H1 (cell line): ENCODE data around the gene MAP4K4. TPM values are rescaled to one million over a fixed set of nuclear protein-coding genes. Genes with fewer than 3 reads are reported as not detected.

ENCODE experiments used
- CTCF ChIA-PET: fragments of 300-600 bp; sonication (Branson Sonifier 250); formaldehyde crosslinking; loops from one replicate; lab custom pipeline; 2021; ENCODE audit not compliant: partially characterized antibody; lab: Charles Lee
- POLR2A ChIA-PET: fragments of 300-600 bp; sonication (Branson Sonifier 250); formaldehyde crosslinking; loops from one replicate; lab custom pipeline; 2021; ENCODE audit warnings: inconsistent platforms; ENCODE audit not compliant: partially characterized antibody; lab: Charles Lee
- DNase-seq, 2 experiments: peaks; one replicate each; pipeline versions ENCODE4 v3.0.0 to v3.0.0-alpha.2; 2010 to 2022; ENCODE audit warnings: low spot score in 2 of 2, low read depth in 1 of 2, mixed read lengths in 1 of 2
- FAIRE-seq: peaks from 2 replicates; lab custom pipeline; 2011; peaks lifted over from hg19 to GRCh38; lab: Jason Lieb, UNC
- H2AFZ ChIP-seq: 2 replicates; pipeline ENCODE4 v1.8.1; 2012; ENCODE audit warnings: low read length, inconsistent platforms
- H2AK5ac ChIP-seq: 2 replicates; pipeline ENCODE4 v1.6.1; 2013; ENCODE audit warnings: low read depth, low read length
- H2BK120ac ChIP-seq: replicated peaks from 2 replicates; pipeline ENCODE3; 2013; ENCODE audit warnings: low read depth, low read length, inconsistent platforms
- H2BK12ac ChIP-seq: 2 replicates; pipeline ENCODE4 v1.6.1; 2013; ENCODE audit warnings: low read depth, low read length
- H2BK15ac ChIP-seq: 2 replicates; pipeline ENCODE4 v1.6.1; 2013; ENCODE audit warnings: low read length
- H2BK20ac ChIP-seq: 2 replicates; pipeline ENCODE4 v1.6.1; 2013; ENCODE audit warnings: low read length
- H2BK5ac ChIP-seq: 2 replicates; pipeline ENCODE4 v1.6.1; 2013; ENCODE audit warnings: low read depth, low read length
- H3K14ac ChIP-seq: 2 replicates; pipeline ENCODE4 v1.6.1; 2013; ENCODE audit warnings: inconsistent platforms; ENCODE audit not compliant: insufficient read length
- H3K18ac ChIP-seq: 2 replicates; pipeline ENCODE4 v1.6.1; 2013; ENCODE audit warnings: low read length; ENCODE audit errors: extremely low read depth
- H3K23ac ChIP-seq: 2 replicates; pipeline ENCODE4 v1.6.1; 2013; ENCODE audit warnings: inconsistent platforms; ENCODE audit not compliant: insufficient read length
- H3K23me2 ChIP-seq: 2 replicates; pipeline ENCODE4 v1.6.1; 2013; ENCODE audit warnings: low read depth, low read length
- H3K27ac ChIP-seq: 2 replicates; pipeline ENCODE4 v1.6.1; 2011; ENCODE audit warnings: low read depth, low read length, inconsistent platforms
- H3K27me3 ChIP-seq, 4 experiments: replicated peaks in 1 of 4; 1 replicate in 1 of 4; 2 replicates in 3 of 4; pipeline versions ENCODE4 v1.6.1 to v1.8.1; 2011 to 2013; ENCODE audit warnings: low read length in 3 of 4, mild to moderate bottlenecking in 3 of 4, inconsistent platforms in 2 of 4, mixed read lengths in 2 of 4, moderate library complexity in 1 of 4; ENCODE audit not compliant: control insufficient read depth in 3 of 4, insufficient read depth in 3 of 4; ENCODE audit errors: extremely low read depth in 1 of 4
- H3K36me3 ChIP-seq, 4 experiments: 2 replicates each; pipeline versions ENCODE4 v1.6.1 to v1.8.1; 2011 to 2013; ENCODE audit warnings: mild to moderate bottlenecking in 4 of 4, low read length in 3 of 4, moderate library complexity in 2 of 4, control low read depth in 1 of 4, inconsistent platforms in 1 of 4; ENCODE audit not compliant: insufficient read depth in 4 of 4, control insufficient read depth in 2 of 4
- H3K4ac ChIP-seq: replicated peaks from 2 replicates; pipeline ENCODE3; 2013; ENCODE audit warnings: low read length, low read depth, mixed read lengths, inconsistent platforms; ENCODE audit not compliant: insufficient read length
- H3K4me1 ChIP-seq, 4 experiments: replicated peaks in 1 of 4; 1 replicate in 1 of 4; 2 replicates in 3 of 4; pipeline versions ENCODE4 v1.6.1 to v1.8.1; 2011 to 2013; ENCODE audit warnings: low read length in 3 of 4, inconsistent platforms in 2 of 4, mixed read lengths in 1 of 4; ENCODE audit not compliant: insufficient read depth in 4 of 4, control insufficient read depth in 3 of 4
- H3K4me2 ChIP-seq, 2 experiments: 2 replicates each; pipeline versions ENCODE4 v1.6.1 to v1.8.1; 2011 to 2013; ENCODE audit warnings: low read depth in 2 of 2, low read length in 2 of 2, control low read depth in 1 of 2, inconsistent platforms in 1 of 2, mild to moderate bottlenecking in 1 of 2; ENCODE audit not compliant: insufficient read depth in 1 of 2
- H3K4me3 ChIP-seq, 4 experiments: fragments of 200-600, 300-600 bp in 1 of 4; sonication (generic), shearing (Covaris generic), sonication (Bioruptor Twin) in 1 of 4; 2 replicates each; pipeline versions ENCODE4 v1.5.1 to v1.8.1; 2011 to 2016; ENCODE audit warnings: low read length in 4 of 4, low read depth in 3 of 4, control low read depth in 2 of 4, inconsistent platforms in 2 of 4, mild to moderate bottlenecking in 2 of 4, mixed read lengths in 1 of 4, moderate library complexity in 1 of 4; ENCODE audit not compliant: insufficient read depth in 2 of 4; ENCODE audit errors: extremely low read depth in 1 of 4
- H3K56ac ChIP-seq: replicated peaks from 2 replicates; pipeline ENCODE3; 2013; ENCODE audit warnings: low read depth, mild to moderate bottlenecking, mixed read lengths, low read length, inconsistent platforms; ENCODE audit not compliant: insufficient read length
- H3K79me1 ChIP-seq: 2 replicates; pipeline ENCODE4 v1.6.1; 2013; ENCODE audit warnings: low read depth, low read length, control low read depth
- H3K79me2 ChIP-seq, 2 experiments: 2 replicates each; pipeline versions ENCODE4 v1.6.1 to v1.8.1; 2012 to 2013; ENCODE audit warnings: low read length in 2 of 2, mild to moderate bottlenecking in 2 of 2, inconsistent platforms in 1 of 2; ENCODE audit not compliant: insufficient read depth in 2 of 2, control insufficient read depth in 1 of 2
- H3K9ac ChIP-seq, 4 experiments: replicated peaks in 1 of 4; 1 replicate in 1 of 4; 2 replicates in 3 of 4; pipeline versions ENCODE4 v1.6.1 to v1.8.1; 2011 to 2013; ENCODE audit warnings: low read depth in 3 of 4, low read length in 3 of 4, control low read depth in 2 of 4, mild to moderate bottlenecking in 2 of 4, moderate library complexity in 2 of 4, inconsistent platforms in 1 of 4; ENCODE audit errors: extremely low read depth in 1 of 4
- H3K9me3 ChIP-seq, 2 experiments: 2 replicates each; pipeline versions ENCODE4 v1.6.1 to v1.8.1; 2012 to 2013; ENCODE audit warnings: mild to moderate bottlenecking in 2 of 2, moderate library complexity in 2 of 2, control low read depth in 1 of 2, inconsistent platforms in 1 of 2, low read depth in 1 of 2, low read length in 1 of 2, mixed read lengths in 1 of 2; ENCODE audit not compliant: insufficient read depth in 2 of 2
- H4K20me1 ChIP-seq, 2 experiments: replicated peaks in 1 of 2; 2 replicates each; pipeline versions ENCODE3 to v1.8.1; 2011 to 2013; ENCODE audit warnings: inconsistent platforms in 2 of 2, low read length in 2 of 2, mild to moderate bottlenecking in 1 of 2; ENCODE audit not compliant: insufficient read depth in 2 of 2, control insufficient read depth in 1 of 2
- H4K5ac ChIP-seq: 2 replicates; pipeline ENCODE4 v1.6.1; 2013; ENCODE audit warnings: low read length, low read depth, mixed read lengths, inconsistent platforms; ENCODE audit not compliant: insufficient read length
- H4K8ac ChIP-seq: 2 replicates; pipeline ENCODE4 v1.8.0; 2013; ENCODE audit warnings: mild to moderate bottlenecking, moderate library complexity, low read length, inconsistent platforms; ENCODE audit not compliant: insufficient read depth; ENCODE audit errors: extremely low read depth
- H4K91ac ChIP-seq: replicated peaks from 2 replicates; pipeline ENCODE3; 2013; ENCODE audit warnings: low read length, mixed read lengths, inconsistent platforms; ENCODE audit not compliant: insufficient read length
- ASH2L ChIP-seq: fragments of 200-600, 300-600 bp; sonication (generic); IDR thresholded peaks from one replicate; pipeline ENCODE4 v1.7.1; 2017; ENCODE audit warnings: low read length
- BRCA1 ChIP-seq: IDR thresholded peaks from 2 replicates; pipeline ENCODE4 v1.6.1; 2012; ENCODE audit warnings: low read depth, low read length, improper control_type of control experiment
- EGR1 ChIP-seq: IDR thresholded peaks from 2 replicates; pipeline ENCODE4 v1.6.1; 2011; ENCODE audit warnings: low read depth, low read length, borderline replicate concordance
- EP300 ChIP-seq, 2 experiments: IDR thresholded peaks; 1 replicate in 1 of 2; 2 replicates in 1 of 2; pipeline ENCODE4 v1.6.1; 2011 to 2012; ENCODE audit warnings: low read depth in 2 of 2, low read length in 2 of 2, mild to moderate bottlenecking in 2 of 2, borderline replicate concordance in 1 of 2, inconsistent platforms in 1 of 2, moderate library complexity in 1 of 2
- EZH2 ChIP-seq: fragments of 200-600 bp; sonication (generic); IDR thresholded peaks from 2 replicates; pipeline ENCODE4 v1.7.1; 2012; ENCODE audit warnings: low read depth, mild to moderate bottlenecking, moderate library complexity, low read length, inconsistent platforms; ENCODE audit not compliant: severe bottlenecking
- JUN ChIP-seq: IDR thresholded peaks from 2 replicates; pipeline ENCODE4 v1.6.1; 2011; ENCODE audit warnings: low read depth, mild to moderate bottlenecking, improper control_type of control experiment, low read length
- NANOG ChIP-seq: IDR thresholded peaks from 2 replicates; pipeline ENCODE4 v1.6.1; 2011; ENCODE audit warnings: low read length, low read depth, mild to moderate bottlenecking, inconsistent platforms; ENCODE audit not compliant: insufficient read depth, poor library complexity, severe bottlenecking
- RAD21 ChIP-seq, 2 experiments: IDR thresholded peaks in 1 of 2; conservative IDR thresholded peaks in 1 of 2; 2 replicates each; pipeline ENCODE4 v1.6.1; 2011; ENCODE audit warnings: low read depth in 2 of 2, low read length in 2 of 2, improper control_type of control experiment in 1 of 2, inconsistent platforms in 1 of 2, mild to moderate bottlenecking in 1 of 2, moderate library complexity in 1 of 2
- RBBP5 ChIP-seq: IDR thresholded peaks from 2 replicates; pipeline ENCODE4 v1.7.1; 2012; ENCODE audit warnings: low read depth, mild to moderate bottlenecking, inconsistent platforms, low read length, moderate library complexity, borderline replicate concordance
- RXRA ChIP-seq: IDR thresholded peaks from 2 replicates; pipeline ENCODE4 v1.6.1; 2011; ENCODE audit warnings: low read depth, mild to moderate bottlenecking, low read length, moderate library complexity; ENCODE audit not compliant: insufficient read depth
- SIN3A ChIP-seq, 2 experiments: IDR thresholded peaks in 1 of 2; conservative IDR thresholded peaks in 1 of 2; 2 replicates each; pipeline ENCODE4 v1.6.1; 2011 to 2012; ENCODE audit warnings: low read length in 2 of 2, improper control_type of control experiment in 1 of 2, low read depth in 1 of 2, mild to moderate bottlenecking in 1 of 2
- SIX5 ChIP-seq: IDR thresholded peaks from 2 replicates; pipeline ENCODE4 v1.6.1; 2011; ENCODE audit warnings: mild to moderate bottlenecking, low read depth, low read length
- SRF ChIP-seq: IDR thresholded peaks from 2 replicates; pipeline ENCODE4 v1.6.1; 2011; ENCODE audit warnings: mild to moderate bottlenecking, low read depth, low read length, moderate library complexity
- WGBS, 2 experiments: shearing (Covaris generic) in 1 of 2; methylation state at CpG; one replicate each; pipeline versions ENCODE4 v1.1.6 to v1.1.7; 2013 to 2015; ENCODE audit warnings: low lambda C conversion rate in 2 of 2, mixed read lengths in 2 of 2, inconsistent platforms in 1 of 2, low coverage in 1 of 2, missing lambda C conversion rate in 1 of 2; ENCODE audit not compliant: insufficient replicate concordance in 2 of 2, insufficient coverage in 1 of 2, insufficient read length in 1 of 2; ENCODE audit errors: extremely low coverage in 1 of 2, missing lambda C conversion rate in 1 of 2; 5-methylcytosine and 5-hydroxymethylcytosine counted together
- polyA plus RNA-seq, 7 experiments: library from polyadenylated mRNA; depleted of rRNA in 3 of 7; stranded (reverse) in 5 of 7; unstranded in 2 of 7; fragments of >200 nt in 5 of 7; fragments of 200-250 nt in 2 of 7; gene quantifications; 1 replicate in 5 of 7; 2 replicates in 1 of 7; 4 replicates in 1 of 7; pipeline versions ENCODE4 v1.2.1 to v1.2.3, GENCODE V29; 2011 to 2013; ENCODE audit warnings: missing spikeins in 2 of 7, mixed read lengths in 2 of 7
- total RNA-seq: library from RNA; stranded (reverse); fragmentation: NEBNext Ultra II Directional; extraction: Animal tissue kit (Norgen Biotek cat#: 25700); gene quantifications from 2 replicates; pipeline ENCODE4 v1.2.1, GENCODE V29; 2021

Gene MAP4K4
- total and polyA plus RNA-seq, 2 of the 8 experiments (the other 6 are each of a cell fraction or from before 2014, with no cell fraction given) = 53.2 to 138 TPM

DNA sequence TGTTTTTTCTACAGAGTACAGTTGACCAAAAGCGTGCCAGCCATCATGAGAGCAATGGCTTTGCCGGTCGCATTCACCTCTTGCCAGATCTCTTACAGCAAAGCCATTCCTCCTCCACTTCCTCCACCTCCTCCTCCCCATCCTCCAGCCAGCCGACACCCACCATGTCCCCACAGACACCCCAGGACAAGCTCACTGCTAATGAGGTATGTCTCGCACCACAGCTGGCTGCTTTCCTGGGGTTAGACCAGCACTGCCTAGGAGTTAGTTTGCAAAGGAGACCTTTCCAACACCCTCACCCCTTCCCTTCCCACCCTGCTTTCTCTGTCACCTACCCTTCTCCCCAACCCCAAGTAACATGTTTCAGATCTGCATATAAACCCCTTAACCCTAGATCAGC is 174.0 kb downstream of the MAP4K4 start:
- POLR2A ChIA-PET = no interaction called here
- H3K79me2 ChIP-seq = no peaks in the 10 kb centered on the region
- whole genome bisulfite sequencing, 2 experiments = 87% methylated on average over 5 of the region's 5 CpGs; no CpG with 5 or more reads in 1 of the 2 experiments
- TF ChIP-seq SIN3A (conservative IDR thresholded peaks at IDR 0.05 in 1 of 2, IDR thresholded peaks at IDR 0.05 in 1 of 2; ENCODE audit: low read depth in 1 of 2, low read length in 2 of 2) (no peak), EGR1 (no peak), RXRA (no peak), SRF (no peak), ASH2L (no peak), RBBP5 (no peak), EZH2 (no peak), JUN (no peak), SIX5 (no peak), BRCA1 (no peak), RAD21 (IDR thresholded peaks at IDR 0.05 in 1 of 2, conservative IDR thresholded peaks at IDR 0.05 in 1 of 2; ENCODE audit: low read depth in 2 of 2, low read length in 2 of 2) (no peak), EP300 (IDR thresholded peaks at IDR 0.05; ENCODE audit: borderline replicate concordance in 1 of 2, low read depth in 2 of 2, low read length in 2 of 2) (no peak), NANOG (no peak)

More for the DNA sequence above, 174.0 kb downstream of the MAP4K4 start:
- Histone ChIP-seq H2AK5ac (no peak overlapping the region), H4K8ac (no peak overlapping the region), H2BK15ac (no peak overlapping the region), H2BK12ac (no peak overlapping the region), H2BK5ac (no peak overlapping the region; the same call in 1 of the 2 replicates), H3K4me2 (no peak overlapping the region), H3K79me1 (no peaks in the 10 kb centered on the region), H3K4ac (no peak overlapping the region), H2AFZ (no peak overlapping the region), H3K56ac (no peak overlapping the region), H3K4me1 (no peaks in the 10 kb centered on the region), H3K14ac (no peak overlapping the region), H3K27ac (no peak overlapping the region), H3K23ac (no peak overlapping the region), H3K23me2 (no peaks in the 10 kb centered on the region; the same call in 1 of the 2 replicates), H4K91ac (no peak overlapping the region), H3K36me3 (peaks cover 26 to 76% (median 70%) of the 10 kb centered on the region in 4 experiments), H3K9me3 (no peaks in the 10 kb centered on the region), H4K20me1 (peaks cover under 1 to 5% of the 10 kb centered on the region in 2 experiments), H2BK20ac (no peak overlapping the region), H4K5ac (no peak overlapping the region), H3K27me3 (no peaks in the 10 kb centered on the region), H3K9ac (no peak overlapping the region), H2BK120ac (no peak overlapping the region), H3K18ac (no peak overlapping the region), H3K4me3 (no peak overlapping the region)
- DNase-seq (no peak), FAIRE-seq (no peak)
- CTCF ChIA-PET = interaction anchor here (0.7 to 2.5 kb wide), 5 partner anchors 11 to 600 kb away, joined by 3 to 15 read pairs (median 4); no protein-coding TSS in a partner anchor
